CD4-positive, alpha-beta T cell treated with Interleukin-12 subunit alpha and Interleukin-12 subunit beta, for 1 hour (primary cell): Measurements from ENCODE around the gene CREB3L2.

ENCODE experiments used
- DNase-seq: peaks from one replicate; pipeline ENCODE4 v3.0.0-alpha.2; 2020

CREB3L2 gene

DNA sequence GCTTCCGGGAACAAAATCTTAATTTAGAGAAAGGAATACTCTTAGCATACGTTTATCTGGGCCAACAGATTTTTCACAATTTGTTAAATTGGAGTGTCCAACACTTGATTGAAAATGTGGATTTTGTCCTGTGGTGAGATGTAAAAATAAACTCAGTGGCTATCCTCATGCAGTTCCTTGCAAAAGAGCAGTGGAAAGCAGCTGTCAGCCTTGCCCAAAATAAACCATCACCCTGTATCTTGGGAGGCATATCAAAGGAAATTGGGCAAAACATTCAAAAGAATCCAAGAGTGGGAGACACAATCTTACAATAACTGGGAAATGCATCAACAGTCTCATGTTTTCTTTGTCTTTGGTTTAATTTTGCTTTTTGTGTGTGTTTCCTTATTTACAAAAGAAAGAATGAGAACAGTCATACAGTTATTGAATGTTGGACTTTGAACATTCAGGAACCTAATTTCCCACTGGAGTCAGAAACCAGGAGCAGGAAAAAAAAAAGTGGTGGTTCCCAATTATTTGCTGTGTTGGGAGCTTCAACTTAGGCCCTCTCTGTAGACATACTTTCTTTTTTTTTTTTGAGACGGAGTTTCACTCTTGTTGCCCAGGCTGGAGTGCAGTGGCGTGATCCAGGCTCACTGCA, 110.8 kb downstream of the CREB3L2 start:
- no peak for DNase-seq

DNA sequence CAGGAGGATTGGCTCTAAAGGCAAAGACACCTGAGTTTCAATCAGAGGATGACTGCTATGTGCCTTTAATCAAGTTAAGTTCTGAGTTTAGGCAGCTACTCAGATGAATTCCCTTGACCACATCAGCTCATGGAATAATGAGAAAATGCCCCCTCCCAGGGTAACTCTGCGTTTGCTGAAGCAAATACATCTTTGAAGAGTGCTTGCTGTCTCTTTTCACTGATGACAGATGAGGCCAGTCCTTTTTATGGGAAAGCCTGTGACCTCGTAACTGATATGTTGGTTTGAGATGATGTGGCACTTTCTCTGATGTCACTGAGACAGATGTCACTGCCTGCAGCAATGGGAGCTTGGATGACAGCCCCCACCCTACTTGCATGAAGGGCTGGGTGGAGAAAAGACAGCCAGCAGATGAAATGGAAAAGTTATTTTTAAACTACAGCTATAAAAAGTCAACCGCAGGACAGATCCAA, 111.4 kb downstream of the CREB3L2 start:
- DNase-seq: no peak

DNA sequence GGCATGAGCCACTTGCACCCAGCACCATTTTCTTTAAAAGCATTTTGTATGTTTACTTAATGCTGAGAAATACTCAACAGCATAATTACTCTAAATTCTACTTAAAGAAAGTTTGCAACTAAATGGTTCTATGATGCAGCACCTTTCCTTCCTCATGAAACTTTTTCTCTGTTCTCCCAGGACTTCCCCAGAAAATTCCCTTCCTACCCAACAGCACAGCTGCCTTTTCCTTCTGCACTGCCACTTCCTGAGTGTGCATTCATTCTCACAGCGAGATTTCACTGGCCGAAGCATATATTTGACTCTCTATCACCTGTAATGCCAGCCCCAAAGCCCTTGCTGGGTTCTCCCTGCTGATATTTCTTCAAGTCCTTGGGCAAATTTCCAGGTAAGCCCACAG, 113.6 kb downstream of the CREB3L2 start:
- no peak for DNase-seq

DNA sequence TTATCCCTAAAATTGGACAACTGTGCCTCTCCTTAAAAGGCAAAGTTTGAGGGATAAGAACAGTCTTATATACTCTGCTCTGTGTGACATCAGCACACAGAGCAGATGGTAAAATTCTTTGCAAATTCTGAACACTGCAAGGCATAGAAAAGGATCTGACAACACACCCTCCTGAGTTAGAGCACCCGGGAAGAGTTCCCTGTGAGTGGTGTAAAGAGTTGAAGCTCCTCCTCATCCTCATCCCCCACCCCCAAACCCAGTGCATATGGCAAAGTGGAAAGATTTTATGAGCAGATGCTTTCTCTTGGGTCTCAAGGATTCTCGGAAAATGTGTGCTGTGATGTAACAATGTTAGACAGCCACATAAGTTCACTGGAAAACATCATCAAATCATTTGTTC, 115.1 kb downstream of the CREB3L2 start:
- no peak for DNase-seq

DNA sequence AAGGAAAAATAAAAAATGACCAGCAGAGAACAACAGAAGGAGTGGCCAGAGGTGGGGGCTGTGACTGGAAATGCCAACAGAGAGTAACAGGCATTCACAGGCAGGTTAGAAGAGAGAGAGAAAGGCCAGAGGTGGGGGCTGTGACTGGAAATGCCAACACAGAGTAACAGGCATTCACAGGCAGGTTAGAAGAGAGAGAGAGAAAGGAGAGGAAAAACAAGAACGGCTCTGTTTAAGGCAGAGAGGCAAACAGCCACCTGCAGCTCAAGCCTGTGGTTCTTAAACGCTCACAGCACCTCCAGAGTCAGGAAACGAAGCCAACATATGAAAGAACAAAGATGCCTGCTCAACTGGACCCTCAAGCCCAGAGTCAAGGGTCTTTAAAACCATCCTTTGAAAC, 115.6 kb downstream of the CREB3L2 start:
- DNase-seq: no peak

DNA sequence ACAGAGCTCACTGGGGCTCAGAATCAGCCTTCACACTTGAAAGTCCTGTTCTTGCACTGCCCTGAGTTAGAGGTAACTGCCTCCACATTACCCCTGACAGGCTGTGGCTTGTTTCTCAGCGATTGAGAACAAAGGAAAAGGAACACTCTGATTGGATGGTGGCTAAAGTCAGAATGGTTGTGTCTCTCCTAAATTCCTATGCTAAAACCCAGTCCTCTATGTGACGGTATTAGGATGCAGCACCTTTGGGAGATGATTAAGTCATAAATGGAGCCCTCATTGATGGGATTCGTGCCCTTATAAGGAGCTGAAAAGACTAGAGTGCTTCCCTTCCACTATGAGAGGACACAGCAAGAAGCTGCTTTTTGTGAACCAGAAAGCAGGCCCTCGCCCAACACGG, 116.2 kb downstream of the CREB3L2 start:
- no peak for DNase-seq

DNA sequence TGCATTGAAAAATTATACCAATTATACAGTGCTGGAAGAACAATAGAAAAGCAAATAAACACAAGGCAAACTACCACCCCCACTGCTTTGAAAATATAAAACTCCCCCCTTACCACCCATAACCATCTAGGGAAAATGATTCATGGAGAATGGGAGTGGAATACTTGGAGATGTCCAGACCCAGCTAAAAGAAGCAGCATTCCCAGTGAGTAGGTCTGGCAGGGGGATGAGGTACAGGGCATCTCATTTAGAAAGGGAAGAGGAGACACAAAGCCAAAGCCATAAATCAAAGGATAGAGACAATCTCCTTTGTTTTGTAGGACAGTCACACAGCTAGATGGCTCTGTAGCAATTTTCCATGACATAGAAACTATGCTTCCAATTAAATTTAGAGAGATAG, 119.1 kb downstream of the CREB3L2 start:
- DNase-seq: no peak

DNA sequence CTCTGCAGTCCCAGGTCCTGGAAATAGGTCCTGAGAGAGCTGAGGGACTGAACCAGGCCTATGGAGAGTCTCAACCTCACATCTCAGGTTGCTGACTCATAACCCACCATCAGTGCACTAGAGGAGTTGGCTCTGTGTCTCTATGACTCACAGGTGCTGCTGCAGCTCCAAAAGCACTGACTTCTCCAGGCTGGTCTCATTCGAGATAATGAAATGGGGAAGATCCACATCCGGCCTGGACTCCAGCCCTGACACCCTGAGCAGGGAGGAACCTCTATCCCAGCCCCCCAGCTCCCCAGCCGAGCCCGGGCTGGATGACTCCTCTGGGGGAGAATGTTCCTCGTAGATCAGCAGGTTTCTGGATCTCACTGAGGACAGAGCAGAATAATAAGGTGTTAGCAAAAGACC, 119.6 kb downstream of the CREB3L2 start:
- DNase-seq: no peak

DNA sequence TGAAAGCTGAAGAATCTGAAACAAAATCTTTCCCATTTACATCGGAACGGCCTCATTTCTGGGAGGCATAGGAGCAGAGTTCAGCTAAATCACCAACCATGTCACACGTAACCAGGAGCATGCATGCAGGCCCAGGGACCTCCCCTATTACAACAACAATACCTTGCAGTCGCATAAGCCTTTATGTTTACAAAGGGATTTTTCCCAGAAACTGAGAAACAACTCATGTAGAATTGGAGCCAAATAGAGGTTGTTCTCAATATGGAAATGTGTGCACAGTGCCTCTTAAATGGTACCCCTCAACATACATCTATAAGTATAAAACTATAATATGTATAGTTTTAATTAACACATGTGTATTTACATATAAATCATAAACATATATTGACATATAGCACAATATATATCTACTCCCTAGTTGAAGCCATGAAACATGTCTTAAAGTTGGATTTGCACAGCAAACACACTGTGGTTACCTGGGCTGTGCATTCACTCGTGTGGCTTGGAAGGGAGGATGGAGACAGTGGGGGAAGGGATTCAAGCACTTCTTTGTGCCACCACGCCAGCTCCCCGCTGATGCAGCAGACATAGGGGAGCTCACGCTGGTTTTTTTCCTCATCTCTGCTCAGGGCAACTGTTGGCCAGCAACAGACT, 120.2 kb downstream of the CREB3L2 start:
- no peak for DNase-seq

DNA sequence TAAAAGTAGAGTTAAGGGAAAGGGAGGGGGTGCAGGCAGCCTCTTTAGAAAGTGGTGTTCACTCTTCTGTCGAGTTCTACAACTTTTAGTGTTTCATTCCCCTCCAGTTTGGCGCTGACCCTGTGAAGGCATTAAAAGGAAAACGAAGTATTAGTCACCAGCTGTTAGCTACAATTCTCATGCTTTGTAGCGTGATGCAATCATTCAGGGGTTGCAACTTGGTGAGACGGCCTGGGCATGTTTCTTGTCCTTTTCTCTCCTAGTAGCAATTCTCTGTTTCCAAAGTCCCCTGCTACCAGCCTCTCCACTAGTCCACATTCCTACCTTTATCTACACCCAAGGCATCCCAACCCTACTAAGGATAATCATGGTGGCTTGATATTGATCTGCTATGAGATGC, 121.5 kb downstream of the CREB3L2 start:
- no peak for DNase-seq

DNA sequence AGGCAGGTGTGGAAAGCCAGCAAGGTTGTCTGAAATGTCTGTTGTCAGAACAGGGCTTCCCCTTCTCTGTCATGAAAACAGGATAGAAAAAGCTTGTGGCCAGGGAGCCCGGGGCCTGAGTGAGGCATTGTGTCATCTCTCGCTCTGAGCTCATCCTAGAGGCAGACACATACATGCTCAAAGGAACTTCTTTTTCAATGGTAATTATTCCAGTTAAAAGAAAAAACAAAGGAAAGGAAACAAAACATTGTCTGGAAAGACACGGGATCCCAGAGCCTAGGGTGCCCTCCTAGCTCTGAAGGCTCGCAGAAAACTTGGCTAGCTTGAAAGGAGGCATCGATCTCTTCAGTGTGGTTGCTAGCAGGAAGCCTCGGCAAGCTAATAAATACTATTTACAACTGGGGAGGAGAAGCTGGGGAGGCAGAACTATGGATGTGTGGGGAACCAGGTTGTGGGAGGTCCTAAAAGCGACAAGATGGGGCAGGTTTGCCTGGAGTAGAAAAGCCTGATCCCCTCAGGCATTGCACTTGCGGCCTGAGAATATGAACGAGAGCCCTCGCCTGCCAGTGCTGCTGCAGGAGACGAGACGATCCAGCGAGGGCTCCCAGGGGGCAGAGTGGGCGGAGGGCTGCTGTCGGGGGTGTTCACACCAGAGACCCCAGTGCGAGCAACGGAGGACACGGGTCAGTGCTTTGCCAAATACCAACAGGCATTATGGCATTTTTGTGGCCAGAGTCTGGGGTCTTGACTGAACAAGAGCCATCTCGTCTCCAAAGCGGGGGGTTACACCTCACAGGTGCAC, 122.3 kb downstream of the CREB3L2 start:
- no peak for DNase-seq

DNA sequence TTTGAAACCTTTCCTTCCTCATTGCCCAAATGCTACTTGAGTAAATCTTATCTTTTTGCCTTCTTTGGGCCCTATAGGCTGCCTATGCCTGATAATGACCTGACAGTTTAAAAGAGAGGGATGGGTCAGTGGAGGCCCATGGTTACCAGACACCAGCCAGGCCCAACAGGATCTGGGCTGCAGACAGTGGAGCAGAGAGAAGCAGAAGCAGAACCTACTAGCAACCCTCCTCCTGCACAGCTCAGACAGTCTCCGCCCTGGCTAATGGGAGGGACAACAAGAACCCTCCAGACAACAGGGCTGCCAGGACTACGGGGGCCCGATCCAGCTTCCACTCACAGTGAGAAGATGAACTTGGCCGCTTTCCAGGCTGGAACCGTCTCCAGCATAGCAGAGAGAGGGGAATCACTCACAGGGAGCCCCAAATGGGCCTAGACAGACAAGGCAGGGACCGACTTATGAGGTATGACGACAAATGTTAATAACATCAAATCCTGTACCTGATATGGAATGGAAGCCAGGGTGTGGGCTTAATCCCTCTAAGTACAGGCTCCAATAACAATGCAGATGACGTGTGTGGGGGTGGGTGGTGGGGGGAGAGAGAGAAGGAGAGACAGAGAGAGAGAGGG, 123.4 kb downstream of the CREB3L2 start:
- no peak for DNase-seq

DNA sequence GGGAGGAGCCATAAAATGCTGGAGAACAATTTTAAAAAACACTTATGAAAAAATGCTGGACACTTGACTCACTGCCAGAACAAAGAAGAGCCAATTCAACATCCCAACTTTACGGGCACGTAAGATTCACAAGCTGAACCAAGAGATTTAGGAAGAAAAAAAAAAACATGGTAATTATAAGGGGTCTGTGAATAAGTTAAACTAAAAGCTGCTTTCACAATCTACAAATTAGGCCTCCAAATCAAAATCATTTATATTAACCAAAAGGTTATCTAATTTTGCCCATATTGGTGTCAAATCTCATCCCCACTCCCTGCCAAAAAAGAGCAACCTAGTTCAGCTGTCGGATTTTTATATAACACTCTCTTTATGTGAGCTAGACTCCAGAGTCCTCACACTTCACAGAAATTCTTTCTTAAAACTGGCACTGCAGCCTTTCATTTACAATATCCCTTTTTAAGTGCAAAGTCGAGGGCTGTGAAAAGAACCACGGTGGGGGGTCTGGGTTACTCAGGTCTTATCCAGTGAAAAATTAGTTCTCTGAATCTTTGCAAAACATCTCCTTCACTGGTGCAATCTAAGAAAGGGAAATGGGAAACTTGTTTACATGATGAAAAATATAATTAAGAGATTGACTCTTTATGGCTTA, 124.7 kb downstream of the CREB3L2 start:
- DNase-seq: no peak

DNA sequence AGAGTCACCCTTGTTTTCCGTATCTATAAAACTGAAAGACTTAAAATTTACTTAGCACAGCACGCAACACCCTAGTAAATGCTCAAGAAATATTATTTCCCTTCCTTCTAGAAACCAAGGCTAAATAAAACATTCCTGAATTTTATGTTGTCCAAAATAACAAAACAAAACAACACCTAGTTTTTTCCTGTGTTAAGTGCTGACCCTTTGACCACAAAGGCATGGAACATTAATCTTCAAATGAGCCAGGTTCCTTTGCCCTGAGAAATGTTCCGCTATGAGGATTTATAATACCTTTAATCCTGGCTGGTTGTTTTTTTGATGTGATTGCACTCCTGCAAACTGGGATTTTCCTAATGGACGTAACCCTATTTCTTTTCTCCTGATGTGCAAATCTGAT, 126.1 kb downstream of the CREB3L2 start:
- DNase-seq: no peak

DNA sequence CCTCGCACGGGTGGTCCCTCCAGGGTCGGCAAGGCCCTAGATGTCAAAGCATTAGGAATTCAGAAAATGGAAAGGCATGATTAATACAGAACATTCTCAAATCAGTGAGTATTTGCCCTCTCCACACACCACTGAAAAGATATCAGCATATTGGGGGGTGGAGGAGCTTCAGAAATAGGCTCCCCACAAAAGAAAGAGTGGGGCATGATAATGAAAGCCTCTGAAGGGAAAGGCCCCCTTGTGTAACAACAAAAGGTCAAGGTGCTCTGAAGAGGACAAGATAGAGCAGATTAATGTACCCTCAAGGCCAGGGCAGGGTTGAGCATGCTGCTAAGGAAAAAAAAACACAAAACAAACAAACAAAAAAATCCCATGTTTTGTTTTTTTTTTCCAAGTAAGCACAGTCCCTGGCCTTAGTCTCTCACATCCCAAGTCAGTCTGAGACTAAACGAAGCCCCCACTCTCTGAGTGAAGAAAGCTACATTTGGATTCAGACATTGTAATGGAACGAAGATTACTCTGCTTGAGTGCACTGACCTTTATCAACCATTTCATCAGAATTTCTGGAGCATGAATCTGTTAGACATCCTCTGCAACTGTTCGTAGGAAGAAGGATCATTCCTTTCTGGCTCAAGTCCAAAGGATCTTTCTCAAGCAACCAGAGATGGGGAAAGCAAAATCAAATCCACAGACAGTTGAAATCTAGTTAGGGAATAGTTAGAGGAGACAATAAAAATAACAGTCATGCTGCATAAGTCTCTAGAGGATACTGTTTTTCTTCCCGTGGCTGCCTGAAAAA, 127.7 kb downstream of the CREB3L2 start:
- DNase-seq: no peak

DNA sequence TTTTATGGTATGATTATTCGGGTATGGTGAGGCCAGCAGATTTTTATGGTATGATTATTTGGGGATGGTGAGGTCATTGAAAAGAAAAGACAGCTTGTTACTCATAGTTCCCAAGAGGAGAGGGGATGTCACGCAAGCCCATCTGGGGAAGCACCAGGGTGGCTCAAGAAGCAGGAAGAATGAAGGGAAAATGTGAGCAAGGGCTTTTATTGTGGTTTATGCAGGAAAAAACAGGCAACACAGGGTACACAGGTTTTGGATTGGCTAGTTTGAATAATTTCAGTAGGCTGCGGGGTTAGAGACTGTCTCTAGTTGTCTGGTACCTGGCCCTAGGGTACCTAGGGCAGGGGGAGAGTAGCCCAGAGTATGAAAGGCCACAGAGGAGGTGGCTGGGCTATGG, 128.4 kb downstream of the CREB3L2 start:
- no peak for DNase-seq

DNA sequence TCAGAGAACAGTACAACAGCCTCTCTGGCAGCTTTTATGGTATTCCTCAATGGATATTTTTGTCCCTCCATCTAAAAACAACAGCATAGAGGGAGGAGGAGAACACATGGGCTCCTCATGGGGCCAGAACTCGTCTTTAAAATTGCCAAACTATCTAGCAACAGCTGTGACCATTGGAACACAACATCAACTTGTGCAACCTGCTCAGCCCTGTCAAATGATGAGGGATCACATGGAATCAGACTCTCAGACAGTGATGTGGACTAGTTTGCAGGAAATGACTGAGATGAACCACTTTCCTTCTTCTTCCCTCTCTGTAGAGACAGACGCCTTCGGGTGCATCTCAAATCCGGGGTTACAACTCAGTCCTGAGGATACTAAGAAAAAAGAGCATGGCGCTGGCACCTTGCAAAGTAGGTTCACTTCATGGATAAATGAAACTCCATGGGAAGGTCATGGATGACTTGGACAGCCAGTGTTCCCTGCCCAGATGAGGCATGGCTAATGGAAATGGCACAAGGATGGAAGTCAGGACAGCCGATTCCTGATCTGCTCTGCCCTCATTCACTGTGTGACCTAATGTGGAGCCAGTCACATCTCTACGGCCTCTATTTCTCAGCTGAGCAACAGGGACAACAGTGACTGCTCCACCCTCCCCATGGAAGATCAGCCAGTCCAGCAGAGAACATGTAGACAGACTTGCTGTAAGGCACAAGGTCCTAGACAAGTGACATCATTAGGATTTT, 130.5 kb downstream of the CREB3L2 start:
- no peak for DNase-seq

DNA sequence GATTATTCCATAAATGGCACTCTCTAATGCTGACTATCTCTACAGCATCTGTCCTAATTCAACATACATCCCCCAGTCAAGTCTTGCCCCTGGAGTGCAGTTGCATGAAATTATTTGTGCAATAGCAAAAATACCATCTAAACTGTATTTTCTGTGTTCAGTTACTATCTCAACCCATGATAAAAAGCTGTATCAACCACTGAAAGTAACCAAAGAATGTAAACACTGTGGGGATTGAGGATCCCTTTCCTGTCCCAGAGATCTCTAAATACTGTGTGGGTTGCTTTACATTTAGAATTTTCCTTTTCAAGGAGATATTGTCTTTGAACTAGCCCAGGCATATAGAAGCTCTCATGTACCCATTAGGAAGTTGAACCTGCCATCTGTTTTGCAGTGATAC, 131.2 kb downstream of the CREB3L2 start:
- no peak for DNase-seq

DNA sequence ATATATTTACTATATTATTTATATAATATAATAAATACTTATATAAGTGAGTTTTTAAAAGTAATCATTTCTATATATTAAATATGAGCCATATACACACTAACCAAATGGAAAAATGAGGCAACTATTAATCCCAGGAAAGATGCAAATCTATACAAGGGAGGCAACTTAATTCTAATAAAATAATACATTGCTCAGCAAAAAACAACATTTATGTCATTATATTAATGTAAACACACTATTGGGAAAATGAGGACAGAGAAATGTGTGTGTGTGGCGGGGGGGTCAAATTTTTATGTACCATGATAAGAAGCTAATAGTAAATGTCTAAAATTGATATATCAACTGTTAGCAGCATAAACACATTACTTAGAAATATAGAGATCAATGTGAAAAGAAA, 131.8 kb downstream of the CREB3L2 start:
- no peak for DNase-seq

DNA sequence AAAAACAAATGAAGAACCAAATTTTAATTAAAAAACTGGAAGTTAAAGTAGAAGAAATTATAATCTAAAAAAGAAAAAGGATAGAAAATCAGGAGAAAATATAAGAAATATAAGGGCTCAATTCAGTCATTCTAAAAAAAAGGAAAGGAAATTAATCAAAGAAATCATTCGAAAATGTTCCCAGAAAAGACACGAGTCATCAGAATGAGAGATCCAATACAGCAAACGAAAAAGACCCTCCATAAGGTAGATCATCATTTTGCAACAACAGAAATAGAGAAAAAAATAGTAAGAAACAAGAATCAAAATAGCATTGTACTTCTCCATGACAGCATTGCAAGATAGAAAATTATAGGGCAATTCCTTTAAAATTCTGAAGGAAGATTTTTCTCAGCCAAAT, 132.6 kb downstream of the CREB3L2 start:
- DNase-seq: no peak

DNA sequence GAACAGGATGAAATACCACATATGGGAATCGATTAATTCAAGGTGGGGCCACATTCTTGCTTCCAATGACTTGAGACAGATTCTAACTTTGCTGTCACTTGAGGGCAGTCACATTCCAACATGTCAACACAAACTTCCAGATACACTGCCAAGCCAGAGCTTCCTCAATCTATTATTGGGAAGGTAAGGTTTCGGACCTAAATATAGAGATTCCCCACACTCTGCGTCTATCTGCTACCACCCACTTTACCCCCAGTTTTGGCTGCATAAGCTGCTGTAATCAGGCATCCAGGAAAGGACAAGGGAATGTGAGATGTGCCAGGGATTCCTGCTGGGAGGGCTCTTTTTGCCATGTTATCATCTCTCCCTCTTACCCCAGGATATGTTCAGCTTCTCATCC, 134.6 kb downstream of the CREB3L2 start:
- no peak for DNase-seq

DNA sequence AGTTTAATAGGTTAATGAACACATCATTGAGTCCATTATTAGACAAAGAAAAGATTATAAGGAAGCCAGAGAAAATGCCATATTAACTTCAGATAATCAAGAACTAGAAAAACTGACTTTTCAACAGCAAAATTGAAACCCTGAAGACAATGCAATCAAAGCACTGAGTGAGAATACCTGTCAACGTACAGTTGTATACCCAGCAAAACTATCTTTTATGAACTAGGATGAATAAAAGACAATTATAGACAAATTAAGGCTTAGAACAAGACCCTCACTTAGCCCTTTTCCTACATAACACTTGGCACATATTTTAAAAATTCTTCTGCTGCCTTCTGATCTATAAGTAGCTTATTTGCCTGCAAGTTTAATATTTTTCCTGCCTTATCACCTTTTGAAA, 136.1 kb downstream of the CREB3L2 start:
- no peak for DNase-seq
